Right lobe of liver (tissue), 4 donors: ENCODE data around the gene NPPB.

Experiments used
- CTCF ChIP-seq, 4 donors: fragments of 200-600 bp in 3 of 4; fragments of 450-650 bp in 1 of 4; IDR thresholded peaks; one replicate each; pipeline versions ENCODE4 v1.5.1 to v1.8.0; 2016 to 2022; ENCODE audit warnings: antibody characterized with exemption in 4 of 4, mild to moderate bottlenecking in 2 of 4
- POLR2A ChIP-seq: fragments of 450-650 bp; IDR thresholded peaks from one replicate; pipeline ENCODE4 v1.6.1; 2017; ENCODE audit warnings: antibody characterized with exemption, mild to moderate bottlenecking
- donor health status: DM: no; HTN: no; CAD: no.
- donor health status: DM: no; HTN: no; CAD: no.
- donor health status: DM: no; HTN: yes; CAD: no.

GRCh38 chr1:11822091-11822490 lies 36.7 kb downstream of the NPPB start:
- no peak for TF ChIP-seq CTCF (IDR thresholded peaks at IDR 0.05)
- TF ChIP-seq POLR2A: no peak
